GM19395 (cell line): Measurements from ENCODE around the gene IFIT3.

Experiments
- ATAC-seq: cut with Tn5 transposase; IDR thresholded peaks from one replicate; pipeline ENCODE4 v1.9.1; 2021; ENCODE audit warnings: mild to moderate bottlenecking, moderate library complexity; ENCODE audit not compliant: unreplicated experiment

IFIT3 gene

DNA sequence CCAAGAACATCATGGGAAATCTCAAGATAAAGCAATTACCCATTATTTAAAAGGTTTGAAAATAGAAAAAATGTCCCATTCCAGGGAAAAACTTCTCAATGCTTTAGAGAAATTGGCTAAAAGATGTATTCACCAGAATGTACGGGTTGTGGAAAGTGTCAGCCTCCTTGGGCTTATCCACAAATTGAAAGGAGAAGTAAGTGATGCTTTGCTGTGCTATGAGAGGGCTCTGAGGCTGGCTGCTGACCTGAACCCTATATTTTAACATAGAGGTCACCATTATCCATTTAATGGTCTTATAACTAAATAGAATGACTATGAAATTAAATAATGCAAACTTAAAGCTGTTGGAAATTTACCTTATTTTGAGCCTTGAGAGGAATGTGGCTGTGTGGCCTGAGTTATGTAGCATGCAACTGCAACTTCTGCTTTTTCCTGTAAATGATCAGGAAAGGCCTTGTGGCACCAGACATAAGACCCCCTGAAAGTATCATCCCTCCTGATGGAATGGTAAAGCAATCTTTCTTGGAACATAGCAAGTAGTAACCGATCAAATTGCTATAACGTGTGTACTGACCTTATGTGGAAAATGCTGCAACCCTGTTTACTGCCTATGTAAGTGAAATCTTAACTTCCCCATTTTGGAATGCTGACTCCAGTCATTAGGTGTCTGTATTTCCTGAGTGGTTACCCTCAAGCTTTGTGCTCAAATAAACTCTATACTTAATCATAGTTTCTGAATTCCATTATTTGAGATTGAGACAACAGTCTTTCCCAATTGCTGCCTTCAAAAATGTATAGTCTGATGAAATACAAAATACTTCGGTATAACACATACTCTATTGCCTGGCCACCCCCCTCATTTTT is 56.9 kb downstream of the IFIT3 start:
- ATAC-seq: no peak

DNA sequence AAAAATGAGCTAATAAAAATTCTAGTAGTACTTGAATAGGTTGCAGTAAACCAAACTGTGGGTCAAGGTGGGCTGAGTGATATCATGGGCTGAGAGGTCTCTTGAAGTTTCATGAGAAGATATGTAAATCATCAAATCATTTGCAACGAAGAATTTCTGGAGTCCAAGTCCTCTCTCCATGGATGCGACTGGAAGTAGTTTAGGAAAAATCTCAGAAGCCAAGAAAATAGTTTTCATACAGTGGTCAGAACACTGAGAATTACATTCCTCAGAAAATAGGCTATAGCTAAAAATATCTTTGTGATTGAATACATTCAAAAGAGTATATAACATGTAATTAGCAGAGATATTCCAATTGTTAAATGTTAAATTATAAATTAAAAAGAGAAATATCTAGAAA is 61.0 kb downstream of the IFIT3 start:
- ATAC-seq: no peak

DNA sequence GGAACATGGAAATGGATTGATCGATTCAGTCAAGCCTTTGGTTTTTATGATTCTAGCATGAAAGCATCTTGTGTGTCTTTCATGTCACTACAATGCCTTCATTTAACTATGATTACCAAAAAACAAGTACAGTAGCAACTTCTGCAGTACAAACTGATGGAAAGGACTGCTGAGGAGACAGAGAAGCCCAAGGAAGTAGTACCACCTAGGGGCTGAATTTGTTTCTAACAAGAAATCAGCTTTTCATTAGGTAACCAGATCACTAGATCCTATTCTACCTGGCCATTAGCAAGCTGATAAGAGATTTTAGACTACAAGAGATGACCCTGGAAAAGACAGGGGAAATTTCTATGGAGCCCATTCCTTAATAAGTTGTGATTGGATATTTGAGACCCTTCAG is 61.5 kb downstream of the IFIT3 start:
- ATAC-seq: no peak
